Islet of Langerhans (tissue), 1 donor: ENCODE data around the gene PEX14.
A peak's percentile ranks its signal among the peaks of the same experiment; 100 is the strongest.
"Not testable (repeated sequence)": the region's sequence is repeated elsewhere in the genome, so short reads cannot be mapped to it uniquely, and the experiment has no call there.

Experiments used
- FAIRE-seq: peaks from one replicate; lab custom pipeline; 2011; peaks lifted over from hg19 to GRCh38; lab: Jason Lieb, UNC

The PEX14 gene

GRCh38 chr1:10495952-10496351 lies 21.2 kb downstream of the PEX14 start:
- FAIRE-seq, result no peak

- no peak for FAIRE-seq
These were observed 22.4 kb downstream of the PEX14 start for GRCh38 chr1:10497109-10497508.

- no peak for FAIRE-seq
These were observed 23.5 kb downstream of the PEX14 start for GRCh38 chr1:10498231-10498630.

GRCh38 chr1:10502206-10502605 lies 27.5 kb downstream of the PEX14 start:
- FAIRE-seq, result no peak

GRCh38 chr1:10504249-10504648 lies 29.5 kb downstream of the PEX14 start:
- no peak for FAIRE-seq

- not testable (repeated sequence) for FAIRE-seq
These were observed 31.4 kb downstream of the PEX14 start for GRCh38 chr1:10506046-10506676.

- FAIRE-seq, result no peak
These were observed 31.9 kb downstream of the PEX14 start for GRCh38 chr1:10506677-10507047.

GRCh38 chr1:10507111-10507879 lies 32.5 kb downstream of the PEX14 start:
- peak; percentile 91 for FAIRE-seq

GRCh38 chr1:10508511-10508951 lies 33.8 kb downstream of the PEX14 start:
- FAIRE-seq, result no peak

GRCh38 chr1:10509809-10510509 lies 35.2 kb downstream of the PEX14 start:
- FAIRE-seq, result peak; percentile 62

- no peak for FAIRE-seq
These were observed 36.1 kb downstream of the PEX14 start for GRCh38 chr1:10510520-10511493.

GRCh38 chr1:10511494-10511885 lies 36.7 kb downstream of the PEX14 start:
- FAIRE-seq, result no peak

- no peak for FAIRE-seq
These were observed 38.4 kb downstream of the PEX14 start for GRCh38 chr1:10513199-10513598.

- FAIRE-seq, result no peak
These were observed 39.9 kb downstream of the PEX14 start for GRCh38 chr1:10514490-10515235.

- no peak for FAIRE-seq
These were observed 40.7 kb downstream of the PEX14 start for GRCh38 chr1:10515301-10515975.

- no peak for FAIRE-seq
These were observed 41.4 kb downstream of the PEX14 start for GRCh38 chr1:10515976-10516750.

- no peak for FAIRE-seq
These were observed 42.4 kb downstream of the PEX14 start for GRCh38 chr1:10516925-10517676.

- FAIRE-seq, result no peak
These were observed 42.9 kb downstream of the PEX14 start for GRCh38 chr1:10517677-10517982.

- FAIRE-seq, result no peak
These were observed 44.3 kb downstream of the PEX14 start for GRCh38 chr1:10519016-10519417.
